Mesenchymal stem cell (in vitro differentiated cells and primary cell): ENCODE data around the gene CADM1.

Experiments
- DNase-seq: peaks from one replicate; pipeline ENCODE4 v3.0.0-alpha.2; 2013
- H2AFZ ChIP-seq: one replicate; pipeline ENCODE4 v1.6.1; 2013; ENCODE audit warnings: low read depth, mild to moderate bottlenecking, control low read depth, inconsistent platforms, low read length, moderate library complexity
- H2AK5ac ChIP-seq: 2 replicates; pipeline ENCODE4 v1.6.1; 2013; ENCODE audit warnings: low read length, moderate library complexity, mild to moderate bottlenecking, inconsistent platforms; ENCODE audit not compliant: severe bottlenecking
- H2BK120ac ChIP-seq: one replicate; pipeline ENCODE4 v1.6.1; 2013; ENCODE audit warnings: low read depth, mild to moderate bottlenecking, inconsistent platforms, low read length, moderate library complexity
- H2BK12ac ChIP-seq, 2 experiments: one replicate each; pipeline ENCODE4 v1.6.1; 2013; ENCODE audit warnings: inconsistent platforms in 2 of 2, low read length in 2 of 2, mild to moderate bottlenecking in 2 of 2, moderate library complexity in 2 of 2, control low read depth in 1 of 2
- H2BK15ac ChIP-seq: one replicate; pipeline ENCODE4 v1.6.1; 2013; ENCODE audit warnings: mild to moderate bottlenecking, low read depth, inconsistent platforms; ENCODE audit not compliant: poor library complexity, severe bottlenecking
- H2BK5ac ChIP-seq: 2 replicates; pipeline ENCODE4 v1.6.1; 2013; ENCODE audit warnings: low read depth, mild to moderate bottlenecking, low read length, control low read depth, inconsistent platforms; ENCODE audit not compliant: poor library complexity, severe bottlenecking
- H3K14ac ChIP-seq, 2 experiments: one replicate each; pipeline ENCODE4 v1.6.1; 2013; ENCODE audit warnings: inconsistent platforms in 2 of 2, low read length in 2 of 2, control low read depth in 1 of 2, mild to moderate bottlenecking in 1 of 2, moderate library complexity in 1 of 2
- H3K18ac ChIP-seq, 2 experiments: one replicate each; pipeline ENCODE4 v1.6.1; 2013; ENCODE audit warnings: inconsistent platforms in 2 of 2, low read length in 2 of 2, control low read depth in 1 of 2, low read depth in 1 of 2, mild to moderate bottlenecking in 1 of 2
- H3K23ac ChIP-seq, 2 experiments: one replicate each; pipeline ENCODE4 v1.6.1; 2013; ENCODE audit warnings: inconsistent platforms in 2 of 2, low read length in 2 of 2, mild to moderate bottlenecking in 2 of 2, moderate library complexity in 2 of 2, control low read depth in 1 of 2
- H3K27ac ChIP-seq: 2 replicates; pipeline ENCODE4 v1.5.1; 2013; ENCODE audit warnings: mild to moderate bottlenecking, moderate library complexity, low read length, control low read depth, inconsistent platforms; ENCODE audit not compliant: poor library complexity, severe bottlenecking
- H3K27me3 ChIP-seq, 2 experiments: 2 replicates each; pipeline versions ENCODE4 v1.6.1 to v1.7.0; 2013; ENCODE audit warnings: low read length in 2 of 2, mild to moderate bottlenecking in 2 of 2, moderate library complexity in 2 of 2, control low read depth in 1 of 2, inconsistent platforms in 1 of 2; ENCODE audit not compliant: control insufficient read depth in 1 of 2, insufficient read depth in 1 of 2
- H3K36me3 ChIP-seq, 2 experiments: 2 replicates each; pipeline versions ENCODE4 v1.6.1 to v1.7.0; 2013; ENCODE audit warnings: low read length in 2 of 2, control low read depth in 1 of 2, inconsistent platforms in 1 of 2, low read depth in 1 of 2, mild to moderate bottlenecking in 1 of 2; ENCODE audit not compliant: insufficient read depth in 2 of 2, control insufficient read depth in 1 of 2
- H3K4ac ChIP-seq, 2 experiments: one replicate each; pipeline ENCODE4 v1.6.1; 2013; ENCODE audit warnings: inconsistent platforms in 2 of 2, low read length in 2 of 2, mild to moderate bottlenecking in 2 of 2, moderate library complexity in 2 of 2, control low read depth in 1 of 2, low read depth in 1 of 2
- H3K4me1 ChIP-seq: 2 replicates; pipeline ENCODE4 v1.6.1; 2013; ENCODE audit warnings: low read depth, low read length, control low read depth; ENCODE audit not compliant: control insufficient read depth, insufficient read depth
- H3K4me2 ChIP-seq: 2 replicates; pipeline ENCODE4 v1.6.1; 2013; ENCODE audit warnings: low read length, mild to moderate bottlenecking, inconsistent platforms; ENCODE audit not compliant: poor library complexity, severe bottlenecking
- H3K4me3 ChIP-seq, 2 experiments: 2 replicates each; pipeline versions ENCODE4 v1.5.1 to v1.7.0; 2013; ENCODE audit warnings: low read length in 2 of 2, mild to moderate bottlenecking in 2 of 2, control low read depth in 1 of 2, low read depth in 1 of 2; ENCODE audit not compliant: insufficient read depth in 1 of 2
- H3K79me1 ChIP-seq: replicated peaks from 2 replicates; pipeline ENCODE4 v1.6.1; 2013; ENCODE audit warnings: mild to moderate bottlenecking, control low read depth, low read length, inconsistent platforms; ENCODE audit not compliant: poor library complexity, severe bottlenecking
- H3K9ac ChIP-seq: 2 replicates; pipeline ENCODE4 v1.7.0; 2013; ENCODE audit warnings: mild to moderate bottlenecking, low read length, moderate library complexity
- H3K9me3 ChIP-seq: 2 replicates; pipeline ENCODE4 v1.7.0; 2013; ENCODE audit warnings: mild to moderate bottlenecking, low read length; ENCODE audit not compliant: control insufficient read depth
- H4K8ac ChIP-seq: one replicate; pipeline ENCODE4 v1.6.1; 2013; ENCODE audit warnings: inconsistent platforms, mild to moderate bottlenecking, low read length, moderate library complexity
- H4K91ac ChIP-seq: one replicate; pipeline ENCODE4 v1.6.1; 2013; ENCODE audit warnings: mild to moderate bottlenecking, low read length, inconsistent platforms
- WGBS: methylation state at CpG from one replicate; pipeline ENCODE4 v1.1.7; 2013; ENCODE audit warnings: mixed read lengths; 5-methylcytosine and 5-hydroxymethylcytosine counted together

Gene CADM1

GRCh38 chr11:115528225-115528624 is 24.0 kb upstream of the CADM1 start:
- no peak overlapping the region for H3K4ac ChIP-seq
- no peak overlapping the region for H3K14ac ChIP-seq
- H3K4me2 ChIP-seq, result no peak overlapping the region
- H2BK5ac ChIP-seq, result no peak overlapping the region
- H3K9ac ChIP-seq, result no peak overlapping the region
- H2AFZ ChIP-seq, result no peak overlapping the region
- no peak overlapping the region for H3K27ac ChIP-seq
- no peaks in the 10 kb centered on the region for H3K36me3 ChIP-seq
- no peak overlapping the region for H2AK5ac ChIP-seq
- H3K79me1 ChIP-seq, result no peaks in the 10 kb centered on the region
- no peak overlapping the region for H2BK120ac ChIP-seq
- H3K4me1 ChIP-seq, result peaks cover 4% of the 10 kb centered on the region
- no peak overlapping the region for H3K23ac ChIP-seq
- no peak overlapping the region for H3K4me3 ChIP-seq
- H3K27me3 ChIP-seq, result peaks cover 11 to 22% of the 10 kb centered on the region in 2 experiments
- H4K91ac ChIP-seq, result no peak overlapping the region
- H3K9me3 ChIP-seq, result no peaks in the 10 kb centered on the region
- no peak overlapping the region for H4K8ac ChIP-seq
- H2BK12ac ChIP-seq, result no peak overlapping the region
- no peak overlapping the region for H3K18ac ChIP-seq
- no peak overlapping the region for H2BK15ac ChIP-seq
- 40% methylated on average over 6 of the region's 6 CpGs for WGBS
- peak; percentile 2 for DNase-seq

- Histone ChIP-seq H3K36me3 (no peaks in the 10 kb centered on the region), H3K14ac (no peak overlapping the region), H3K9me3 (no peaks in the 10 kb centered on the region), H2AK5ac (no peak overlapping the region), H3K27ac (no peak overlapping the region), H4K91ac (no peak overlapping the region), H2BK12ac (no peak overlapping the region), H3K4ac (no peak overlapping the region), H2BK15ac (no peak overlapping the region), H2AFZ (no peak overlapping the region), H4K8ac (no peak overlapping the region), H3K4me2 (no peak overlapping the region), H3K9ac (no peak overlapping the region), H3K4me1 (peaks cover 4% of the 10 kb centered on the region), H3K4me3 (no peak overlapping the region), H2BK5ac (no peak overlapping the region), H3K18ac (no peak overlapping the region), H3K23ac (no peak overlapping the region), H3K79me1 (no peaks in the 10 kb centered on the region), H2BK120ac (no peak overlapping the region), H3K27me3 (peaks cover 11 to 22% of the 10 kb centered on the region in 2 experiments)
- 88% methylated on average over 2 of the region's 2 CpGs for WGBS
- DNase-seq, result no peak
Observed at GRCh38 chr11:115527534-115528125, 23.4 kb upstream of the CADM1 start.

- Histone ChIP-seq H2BK120ac (no peak overlapping the region), H3K36me3 (no peaks in the 10 kb centered on the region), H2AK5ac (peak overlapping the region; percentile 76), H3K4me2 (no peak overlapping the region), H2AFZ (no peak overlapping the region), H3K4me3 (no peak overlapping the region), H4K91ac (no peak overlapping the region), H2BK5ac (no peak overlapping the region), H3K4me1 (peaks cover 4% of the 10 kb centered on the region), H4K8ac (no peak overlapping the region), H3K23ac (no peak overlapping the region), H2BK12ac (no peak overlapping the region), H3K14ac (no peak overlapping the region), H2BK15ac (no peak overlapping the region), H3K9me3 (no peaks in the 10 kb centered on the region), H3K79me1 (no peaks in the 10 kb centered on the region), H3K27me3 (peaks cover 5 to 18% of the 10 kb centered on the region in 2 experiments), H3K27ac (no peak overlapping the region), H3K18ac (no peak overlapping the region), H3K4ac (no peak overlapping the region), H3K9ac (no peak overlapping the region)
- DNase-seq, result no peak
- 83% methylated on average over 9 of the region's 9 CpGs for WGBS
Observed at GRCh38 chr11:115525531-115526006, 21.4 kb upstream of the CADM1 start.

GRCh38 chr11:115524572-115524971 is 20.4 kb upstream of the CADM1 start:
- H2BK5ac ChIP-seq, result no peak overlapping the region
- H3K14ac ChIP-seq, result no peak overlapping the region
- DNase-seq, result no peak
- no peak overlapping the region for H3K23ac ChIP-seq
- no peak overlapping the region for H3K4ac ChIP-seq
- no peaks in the 10 kb centered on the region for H3K36me3 ChIP-seq
- peaks cover 8 to 21% of the 10 kb centered on the region in 2 experiments for H3K27me3 ChIP-seq
- H3K9me3 ChIP-seq, result no peaks in the 10 kb centered on the region
- no peaks in the 10 kb centered on the region for H3K79me1 ChIP-seq
- peaks cover 4% of the 10 kb centered on the region for H3K4me1 ChIP-seq
- no peak overlapping the region for H2AK5ac ChIP-seq
- H3K18ac ChIP-seq, result no peak overlapping the region
- H2BK120ac ChIP-seq, result no peak overlapping the region
- H3K9ac ChIP-seq, result no peak overlapping the region
- no peak overlapping the region for H2AFZ ChIP-seq
- H4K8ac ChIP-seq, result no peak overlapping the region
- no peak overlapping the region for H3K4me2 ChIP-seq
- no peak overlapping the region for H3K4me3 ChIP-seq
- no peak overlapping the region for H4K91ac ChIP-seq
- no peak overlapping the region for H2BK12ac ChIP-seq
- WGBS, result 46% methylated on average over 1 of the region's 1 CpG
- H3K27ac ChIP-seq, result no peak overlapping the region
- H2BK15ac ChIP-seq, result no peak overlapping the region
